ENCODE data around the gene PRDM11.
"Not testable (repeated sequence)": the region's sequence is repeated elsewhere in the genome, so short reads cannot be mapped to it uniquely, and the experiment has no call there.

PRDM11 gene

DNA sequence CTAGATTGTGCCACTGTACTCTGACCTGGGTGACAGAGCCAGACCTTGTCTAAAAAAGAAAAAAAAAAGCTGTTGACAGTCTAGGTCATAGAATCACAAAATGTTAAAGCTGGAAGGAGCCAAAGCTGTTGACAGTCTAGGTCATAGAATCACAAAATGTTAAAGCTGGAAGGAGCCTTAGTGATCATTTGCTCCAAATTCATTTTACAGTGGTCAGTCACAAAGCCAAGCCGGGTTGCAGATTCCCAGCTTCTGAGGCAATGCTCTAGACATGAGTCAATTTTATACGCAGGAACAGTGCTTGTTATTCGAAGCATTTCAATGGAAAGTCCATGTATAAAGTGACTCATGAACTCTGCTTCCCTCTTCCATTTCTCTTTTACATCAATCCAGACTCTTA lies 92.3 kb downstream of the PRDM11 start:
- no peak for DNase-seq

- DNase-seq: no peak
Measured at GRCh38 chr11:45239733-45240132, 93.3 kb downstream of the PRDM11 start.

DNA sequence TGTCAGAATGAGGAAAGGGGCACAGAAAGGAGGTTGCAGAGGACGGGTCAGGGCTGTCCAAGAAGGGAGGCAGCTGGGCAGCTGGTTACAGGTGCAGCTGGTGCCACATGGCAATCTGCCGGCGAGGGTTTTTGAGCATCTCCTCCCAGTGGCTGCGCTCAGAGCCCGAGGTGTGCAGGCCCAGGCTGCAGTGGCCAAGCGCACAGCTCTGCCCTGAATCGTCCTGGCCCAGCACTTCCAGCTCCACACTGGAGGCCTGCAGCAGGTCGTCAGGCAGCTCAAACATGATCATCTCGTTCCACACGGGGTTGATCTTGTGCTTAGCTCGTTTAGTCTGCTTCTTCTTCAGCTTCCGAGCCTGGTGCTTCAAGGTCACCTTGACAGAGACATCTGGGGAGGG lies 97.5 kb downstream of the PRDM11 start:
- no peak for DNase-seq

GRCh38 chr11:45245218-45246045 lies 99.0 kb downstream of the PRDM11 start:
- no peak for DNase-seq

DNA sequence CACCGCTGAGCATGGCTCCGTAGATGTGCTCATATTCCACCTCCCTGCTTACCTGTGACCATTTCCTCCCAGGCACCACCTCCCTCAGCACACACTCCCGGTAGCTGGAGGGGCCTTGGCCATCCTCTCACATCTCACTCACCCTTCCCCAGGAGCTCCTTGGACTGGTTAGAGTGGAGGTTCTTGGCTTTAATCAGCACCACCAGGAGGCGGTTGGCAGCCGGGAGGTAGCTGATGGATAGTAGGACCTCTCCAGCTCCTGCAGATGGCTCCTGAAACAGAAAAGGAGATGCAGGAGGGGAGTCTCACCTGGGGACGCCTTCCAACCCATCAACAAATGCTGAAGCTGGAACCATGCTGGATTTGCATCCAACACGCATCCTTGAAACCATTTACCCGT lies 99.8 kb downstream of the PRDM11 start:
- DNase-seq: no peak

DNA sequence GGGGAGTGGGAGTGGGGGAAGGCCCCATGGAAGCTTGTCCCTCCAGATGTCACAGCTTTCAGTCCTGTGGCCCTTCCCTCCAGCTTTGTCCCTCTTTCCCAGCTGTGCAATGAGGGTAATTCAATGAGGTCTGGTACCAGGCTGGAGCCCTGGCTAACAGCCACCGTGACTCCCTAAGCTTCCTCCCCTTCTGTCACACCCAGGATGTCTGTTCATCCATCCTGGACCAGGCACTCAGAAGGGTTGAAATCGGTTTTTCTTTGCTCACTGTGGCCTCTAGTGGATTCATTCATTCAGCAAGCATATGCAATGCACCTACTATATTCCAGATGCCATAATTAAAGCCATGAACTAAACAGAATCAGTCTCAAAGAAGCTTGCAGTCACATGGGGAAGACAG lies 101.0 kb downstream of the PRDM11 start:
- no peak for DNase-seq

- no peak for DNase-seq
Measured at GRCh38 chr11:45248501-45249011, 102.1 kb downstream of the PRDM11 start.

GRCh38 chr11:45249372-45249771 lies 102.9 kb downstream of the PRDM11 start:
- not testable (repeated sequence) for DNase-seq

- no peak for DNase-seq
Measured at GRCh38 chr11:45250035-45250718, 103.7 kb downstream of the PRDM11 start.

DNA sequence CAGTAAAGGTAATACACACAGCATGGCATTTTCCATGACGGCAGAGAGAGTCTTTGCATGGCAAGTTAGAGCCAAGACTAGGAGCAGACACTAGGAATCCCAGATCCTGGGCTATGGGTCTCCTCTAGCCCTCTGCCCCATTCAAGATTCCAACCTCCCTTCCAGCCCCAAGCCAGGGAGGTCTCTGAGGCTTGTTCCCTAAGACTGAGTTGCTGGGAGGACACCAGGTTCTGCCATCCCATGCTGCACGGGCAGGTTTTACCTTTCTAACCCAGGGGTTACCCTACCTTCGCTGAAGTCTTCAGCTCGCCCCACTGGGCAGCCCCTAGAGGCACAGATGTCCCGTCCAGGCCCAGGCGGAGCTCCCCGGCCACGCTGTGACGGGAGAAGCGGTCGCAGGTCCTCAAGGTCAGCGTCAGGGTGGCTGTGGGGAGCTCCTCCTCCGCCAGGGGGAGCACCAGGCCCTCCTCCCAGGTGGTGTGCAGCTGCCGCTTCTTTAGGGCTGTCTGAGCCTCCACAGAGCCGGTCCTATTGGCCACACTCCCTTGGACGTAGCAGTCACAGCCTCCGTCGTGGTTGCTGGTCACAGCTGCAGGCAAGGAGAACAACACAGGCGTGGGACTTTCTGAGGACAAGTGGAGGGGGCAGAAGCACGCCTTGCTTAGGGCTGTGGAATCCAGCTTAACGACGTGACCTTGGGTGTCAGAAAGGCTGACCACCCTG lies 105.9 kb downstream of the PRDM11 start:
- DNase-seq: peak; percentile 17

DNA sequence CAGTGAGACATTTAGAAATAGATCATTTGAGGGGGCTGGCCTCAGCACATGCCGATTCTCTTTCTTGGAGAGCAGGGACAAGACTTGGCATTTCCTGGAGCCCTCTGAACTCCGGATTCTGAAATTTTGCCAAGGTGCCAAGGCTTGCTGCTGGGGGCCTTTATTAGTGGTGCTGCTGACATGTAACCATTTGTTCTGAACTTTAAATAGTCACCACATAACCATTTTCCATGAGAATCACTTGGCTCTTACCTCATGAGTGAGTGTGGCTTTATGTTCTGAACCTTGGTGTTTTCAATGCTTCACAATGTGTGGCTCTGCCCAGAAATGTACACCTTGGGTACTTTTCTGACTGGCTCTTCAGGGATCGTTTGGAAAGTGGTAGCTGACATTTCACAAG lies 106.4 kb downstream of the PRDM11 start:
- DNase-seq: no peak

- no peak for DNase-seq
Measured at GRCh38 chr11:45253640-45254039, 107.2 kb downstream of the PRDM11 start.

GRCh38 chr11:45254070-45254469 lies 107.6 kb downstream of the PRDM11 start:
- DNase-seq: no peak

DNA sequence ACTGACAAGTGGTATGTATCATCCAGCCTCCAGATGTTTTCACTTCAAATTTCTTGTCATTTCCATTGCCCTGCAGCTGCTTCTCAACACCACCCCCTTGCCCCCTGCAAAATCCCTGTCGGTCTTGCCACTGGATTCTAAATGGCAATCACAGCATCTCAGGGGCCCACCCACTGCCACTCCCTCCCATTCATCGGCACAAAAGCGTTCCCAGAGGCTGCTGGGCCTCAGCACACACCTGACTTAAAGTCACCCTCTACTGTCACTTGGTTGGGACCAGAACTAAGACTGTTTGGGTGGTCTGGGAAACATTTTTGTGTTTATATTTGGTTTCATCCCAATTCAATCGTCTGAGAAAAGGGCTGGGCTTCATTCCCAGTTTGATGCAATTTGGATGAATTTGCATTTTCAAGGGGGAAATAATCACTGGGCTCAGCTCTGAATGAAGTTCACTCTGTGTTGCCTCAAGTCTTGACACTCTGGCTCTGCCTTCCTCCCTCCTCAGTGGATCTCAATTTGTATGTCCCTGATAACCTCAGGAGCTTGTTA lies 112.6 kb downstream of the PRDM11 start:
- no peak for DNase-seq

- DNase-seq: peak; percentile 34
Measured at GRCh38 chr11:45259592-45259991, 113.2 kb downstream of the PRDM11 start.

GRCh38 chr11:45260071-45260470 lies 113.6 kb downstream of the PRDM11 start:
- no peak for DNase-seq

DNA sequence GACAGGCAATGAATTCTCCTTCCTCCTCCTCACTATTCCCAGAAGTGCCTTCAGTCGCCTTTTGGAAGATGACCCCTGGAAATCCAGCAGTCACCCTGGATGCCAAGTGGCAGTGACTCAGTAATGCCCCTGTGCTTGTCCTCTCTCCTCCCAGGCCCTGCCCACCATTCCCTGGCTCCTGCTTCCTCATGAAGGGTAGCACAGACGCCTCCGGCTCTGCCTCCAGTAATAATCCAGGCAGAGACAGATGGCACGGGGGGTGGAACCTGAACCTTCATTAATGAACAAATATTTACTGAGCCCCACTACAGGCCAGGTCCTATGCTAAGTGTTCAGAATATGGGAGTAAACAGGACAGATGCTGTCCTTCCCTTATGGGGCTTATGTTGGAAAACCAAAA lies 116.5 kb downstream of the PRDM11 start:
- peak; percentile 63 for DNase-seq

- no peak for DNase-seq
Measured at GRCh38 chr11:45263773-45264172, 117.3 kb downstream of the PRDM11 start.

GRCh38 chr11:45264839-45265515 lies 118.5 kb downstream of the PRDM11 start:
- peak; percentile 61 for DNase-seq

DNA sequence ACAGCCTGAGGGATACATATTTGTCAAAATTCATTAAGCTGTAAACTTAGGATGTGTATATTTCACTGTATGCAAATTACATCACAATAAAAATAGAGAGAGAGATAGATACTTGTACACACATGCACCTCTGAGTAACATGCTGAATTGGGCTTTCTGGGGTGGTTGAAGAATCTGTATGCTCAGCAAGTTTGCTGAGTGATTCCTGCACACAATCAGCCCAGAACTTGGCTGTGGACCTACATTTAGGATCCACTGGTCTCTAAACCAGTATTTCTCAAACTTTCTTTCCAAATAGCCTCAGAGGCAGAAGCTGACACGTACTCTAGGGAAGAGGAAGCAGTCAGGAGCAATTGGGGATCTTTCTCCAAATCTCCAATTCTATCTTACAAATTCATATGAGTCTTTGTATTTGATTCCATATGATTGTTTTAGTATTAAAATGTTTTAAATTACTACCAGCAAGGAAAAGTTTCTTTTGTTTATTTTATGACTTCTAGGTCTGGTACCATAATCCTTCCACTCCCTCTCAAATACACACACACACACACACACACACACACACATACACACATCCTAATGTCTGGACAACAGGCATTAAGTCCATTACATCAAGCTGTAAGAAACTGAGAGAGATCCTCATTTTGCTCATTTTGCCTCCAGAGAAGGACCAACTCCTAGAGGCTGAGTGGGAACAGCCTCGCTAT lies 119.7 kb downstream of the PRDM11 start:
- DNase-seq: no peak

DNA sequence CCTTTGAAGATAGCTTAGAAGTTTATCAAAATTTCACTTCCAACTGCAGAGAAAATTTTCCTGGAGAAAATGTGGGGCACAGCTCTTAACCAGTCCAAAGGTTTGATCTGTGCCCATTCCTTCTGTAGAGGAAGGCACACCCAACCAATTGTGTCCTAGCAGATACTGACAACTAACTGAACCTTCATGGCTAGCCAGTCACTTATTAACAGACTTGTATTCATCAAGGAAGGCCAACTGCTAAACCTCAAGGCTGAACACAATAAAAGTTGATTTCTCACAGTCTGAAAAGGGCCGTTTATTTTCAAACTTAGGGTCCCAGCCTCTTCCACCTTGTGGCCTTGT lies 120.2 kb downstream of the PRDM11 start:
- DNase-seq: no peak

GRCh38 chr11:45267052-45267451 lies 120.6 kb downstream of the PRDM11 start:
- no peak for DNase-seq
